H1 (cell line): ENCODE data around the gene SUDS3. TPM values are rescaled to one million over a fixed set of nuclear protein-coding genes. Genes with fewer than 3 reads are reported as not detected.

Experiments used
- CTCF ChIA-PET: fragments of 300-600 bp; sonication (Branson Sonifier 250); formaldehyde crosslinking; loops from one replicate; lab custom pipeline; 2021; ENCODE audit not compliant: partially characterized antibody; lab: Charles Lee
- POLR2A ChIA-PET: fragments of 300-600 bp; sonication (Branson Sonifier 250); formaldehyde crosslinking; loops from one replicate; lab custom pipeline; 2021; ENCODE audit warnings: inconsistent platforms; ENCODE audit not compliant: partially characterized antibody; lab: Charles Lee
- DNase-seq, 2 experiments: peaks; one replicate each; pipeline versions ENCODE4 v3.0.0 to v3.0.0-alpha.2; 2010 to 2022; ENCODE audit warnings: low spot score in 2 of 2, low read depth in 1 of 2, mixed read lengths in 1 of 2
- FAIRE-seq: peaks from 2 replicates; lab custom pipeline; 2011; peaks lifted over from hg19 to GRCh38; lab: Jason Lieb, UNC
- H2AFZ ChIP-seq: 2 replicates; pipeline ENCODE4 v1.8.1; 2012; ENCODE audit warnings: low read length, inconsistent platforms
- H2AK5ac ChIP-seq: 2 replicates; pipeline ENCODE4 v1.6.1; 2013; ENCODE audit warnings: low read depth, low read length
- H2BK120ac ChIP-seq: replicated peaks from 2 replicates; pipeline ENCODE3; 2013; ENCODE audit warnings: low read depth, low read length, inconsistent platforms
- H2BK12ac ChIP-seq: 2 replicates; pipeline ENCODE4 v1.6.1; 2013; ENCODE audit warnings: low read depth, low read length
- H2BK15ac ChIP-seq: 2 replicates; pipeline ENCODE4 v1.6.1; 2013; ENCODE audit warnings: low read length
- H2BK20ac ChIP-seq: 2 replicates; pipeline ENCODE4 v1.6.1; 2013; ENCODE audit warnings: low read length
- H2BK5ac ChIP-seq: 2 replicates; pipeline ENCODE4 v1.6.1; 2013; ENCODE audit warnings: low read depth, low read length
- H3K14ac ChIP-seq: 2 replicates; pipeline ENCODE4 v1.6.1; 2013; ENCODE audit warnings: inconsistent platforms; ENCODE audit not compliant: insufficient read length
- H3K18ac ChIP-seq: 2 replicates; pipeline ENCODE4 v1.6.1; 2013; ENCODE audit warnings: low read length; ENCODE audit errors: extremely low read depth
- H3K23ac ChIP-seq: 2 replicates; pipeline ENCODE4 v1.6.1; 2013; ENCODE audit warnings: inconsistent platforms; ENCODE audit not compliant: insufficient read length
- H3K23me2 ChIP-seq: 2 replicates; pipeline ENCODE4 v1.6.1; 2013; ENCODE audit warnings: low read depth, low read length
- H3K27ac ChIP-seq: 2 replicates; pipeline ENCODE4 v1.6.1; 2011; ENCODE audit warnings: low read depth, low read length, inconsistent platforms
- H3K27me3 ChIP-seq, 4 experiments: replicated peaks in 1 of 4; 1 replicate in 1 of 4; 2 replicates in 3 of 4; pipeline versions ENCODE4 v1.6.1 to v1.8.1; 2011 to 2013; ENCODE audit warnings: low read length in 3 of 4, mild to moderate bottlenecking in 3 of 4, inconsistent platforms in 2 of 4, mixed read lengths in 2 of 4, moderate library complexity in 1 of 4; ENCODE audit not compliant: control insufficient read depth in 3 of 4, insufficient read depth in 3 of 4; ENCODE audit errors: extremely low read depth in 1 of 4
- H3K36me3 ChIP-seq, 4 experiments: 2 replicates each; pipeline versions ENCODE4 v1.6.1 to v1.8.1; 2011 to 2013; ENCODE audit warnings: mild to moderate bottlenecking in 4 of 4, low read length in 3 of 4, moderate library complexity in 2 of 4, control low read depth in 1 of 4, inconsistent platforms in 1 of 4; ENCODE audit not compliant: insufficient read depth in 4 of 4, control insufficient read depth in 2 of 4
- H3K4ac ChIP-seq: replicated peaks from 2 replicates; pipeline ENCODE3; 2013; ENCODE audit warnings: low read length, low read depth, mixed read lengths, inconsistent platforms; ENCODE audit not compliant: insufficient read length
- H3K4me1 ChIP-seq, 4 experiments: replicated peaks in 1 of 4; 1 replicate in 1 of 4; 2 replicates in 3 of 4; pipeline versions ENCODE4 v1.6.1 to v1.8.1; 2011 to 2013; ENCODE audit warnings: low read length in 3 of 4, inconsistent platforms in 2 of 4, mixed read lengths in 1 of 4; ENCODE audit not compliant: insufficient read depth in 4 of 4, control insufficient read depth in 3 of 4
- H3K4me2 ChIP-seq, 2 experiments: 2 replicates each; pipeline versions ENCODE4 v1.6.1 to v1.8.1; 2011 to 2013; ENCODE audit warnings: low read depth in 2 of 2, low read length in 2 of 2, control low read depth in 1 of 2, inconsistent platforms in 1 of 2, mild to moderate bottlenecking in 1 of 2; ENCODE audit not compliant: insufficient read depth in 1 of 2
- H3K4me3 ChIP-seq, 4 experiments: fragments of 200-600, 300-600 bp in 1 of 4; sonication (generic), shearing (Covaris generic), sonication (Bioruptor Twin) in 1 of 4; 2 replicates each; pipeline versions ENCODE4 v1.5.1 to v1.8.1; 2011 to 2016; ENCODE audit warnings: low read length in 4 of 4, low read depth in 3 of 4, control low read depth in 2 of 4, inconsistent platforms in 2 of 4, mild to moderate bottlenecking in 2 of 4, mixed read lengths in 1 of 4, moderate library complexity in 1 of 4; ENCODE audit not compliant: insufficient read depth in 2 of 4; ENCODE audit errors: extremely low read depth in 1 of 4
- H3K56ac ChIP-seq: replicated peaks from 2 replicates; pipeline ENCODE3; 2013; ENCODE audit warnings: low read depth, mild to moderate bottlenecking, mixed read lengths, low read length, inconsistent platforms; ENCODE audit not compliant: insufficient read length
- H3K79me1 ChIP-seq: 2 replicates; pipeline ENCODE4 v1.6.1; 2013; ENCODE audit warnings: low read depth, low read length, control low read depth
- H3K79me2 ChIP-seq, 2 experiments: 2 replicates each; pipeline versions ENCODE4 v1.6.1 to v1.8.1; 2012 to 2013; ENCODE audit warnings: low read length in 2 of 2, mild to moderate bottlenecking in 2 of 2, inconsistent platforms in 1 of 2; ENCODE audit not compliant: insufficient read depth in 2 of 2, control insufficient read depth in 1 of 2
- H3K9ac ChIP-seq, 4 experiments: replicated peaks in 1 of 4; 1 replicate in 1 of 4; 2 replicates in 3 of 4; pipeline versions ENCODE4 v1.6.1 to v1.8.1; 2011 to 2013; ENCODE audit warnings: low read depth in 3 of 4, low read length in 3 of 4, control low read depth in 2 of 4, mild to moderate bottlenecking in 2 of 4, moderate library complexity in 2 of 4, inconsistent platforms in 1 of 4; ENCODE audit errors: extremely low read depth in 1 of 4
- H3K9me3 ChIP-seq, 2 experiments: 2 replicates each; pipeline versions ENCODE4 v1.6.1 to v1.8.1; 2012 to 2013; ENCODE audit warnings: mild to moderate bottlenecking in 2 of 2, moderate library complexity in 2 of 2, control low read depth in 1 of 2, inconsistent platforms in 1 of 2, low read depth in 1 of 2, low read length in 1 of 2, mixed read lengths in 1 of 2; ENCODE audit not compliant: insufficient read depth in 2 of 2
- H4K20me1 ChIP-seq, 2 experiments: replicated peaks in 1 of 2; 2 replicates each; pipeline versions ENCODE3 to v1.8.1; 2011 to 2013; ENCODE audit warnings: inconsistent platforms in 2 of 2, low read length in 2 of 2, mild to moderate bottlenecking in 1 of 2; ENCODE audit not compliant: insufficient read depth in 2 of 2, control insufficient read depth in 1 of 2
- H4K5ac ChIP-seq: 2 replicates; pipeline ENCODE4 v1.6.1; 2013; ENCODE audit warnings: low read length, low read depth, mixed read lengths, inconsistent platforms; ENCODE audit not compliant: insufficient read length
- H4K8ac ChIP-seq: 2 replicates; pipeline ENCODE4 v1.8.0; 2013; ENCODE audit warnings: mild to moderate bottlenecking, moderate library complexity, low read length, inconsistent platforms; ENCODE audit not compliant: insufficient read depth; ENCODE audit errors: extremely low read depth
- H4K91ac ChIP-seq: replicated peaks from 2 replicates; pipeline ENCODE3; 2013; ENCODE audit warnings: low read length, mixed read lengths, inconsistent platforms; ENCODE audit not compliant: insufficient read length
- ATF2 ChIP-seq: IDR thresholded peaks from 2 replicates; pipeline ENCODE4 v1.6.1; 2012; ENCODE audit warnings: low read length, inconsistent platforms
- CBX5 ChIP-seq: fragments of 300-800, 300-1000 bp; sonication (generic); IDR thresholded peaks from 2 replicates; pipeline ENCODE4 v1.7.1; 2016; ENCODE audit warnings: antibody characterized with exemption, low read length, low read depth
- HDAC2 ChIP-seq, 2 experiments: fragments of 300-600 bp in 1 of 2; sonication (generic) in 1 of 2; IDR thresholded peaks; 2 replicates each; pipeline ENCODE4 v1.6.1; 2011 to 2012; ENCODE audit warnings: low read depth in 2 of 2, low read length in 2 of 2, mild to moderate bottlenecking in 2 of 2, moderate library complexity in 2 of 2, borderline replicate concordance in 1 of 2, inconsistent platforms in 1 of 2
- KDM5A ChIP-seq: fragments of 200-600 bp; IDR thresholded peaks from 2 replicates; pipeline ENCODE4 v1.7.1; 2012; ENCODE audit warnings: mild to moderate bottlenecking, low read length, inconsistent platforms, mixed read lengths
- SIRT6 ChIP-seq: IDR thresholded peaks from one replicate; pipeline ENCODE4 v1.7.1; 2012; ENCODE audit warnings: low read length, inconsistent platforms
- polyA plus RNA-seq, 7 experiments: library from polyadenylated mRNA; depleted of rRNA in 3 of 7; stranded (reverse) in 5 of 7; unstranded in 2 of 7; fragments of >200 nt in 5 of 7; fragments of 200-250 nt in 2 of 7; gene quantifications; 1 replicate in 5 of 7; 2 replicates in 1 of 7; 4 replicates in 1 of 7; pipeline versions ENCODE4 v1.2.1 to v1.2.3, GENCODE V29; 2011 to 2013; ENCODE audit warnings: missing spikeins in 2 of 7, mixed read lengths in 2 of 7
- total RNA-seq: library from RNA; stranded (reverse); fragmentation: NEBNext Ultra II Directional; extraction: Animal tissue kit (Norgen Biotek cat#: 25700); gene quantifications from 2 replicates; pipeline ENCODE4 v1.2.1, GENCODE V29; 2021
- TF ChIP-seq, protein P1 (sequence below): IDR thresholded peaks from 2 replicates; pipeline ENCODE4 v1.6.1; 2011; ENCODE audit warnings: low read depth, mild to moderate bottlenecking, low read length; ENCODE audit not compliant: insufficient read depth

The SUDS3 gene
- total and polyA plus RNA-seq, 2 of the 8 experiments (the other 6 are each of a cell fraction or from before 2014, with no cell fraction given) = 30.0 to 58.7 TPM

- no peaks in the 10 kb centered on the region for H3K79me1 ChIP-seq
- no peaks in the 10 kb centered on the region for H3K27me3 ChIP-seq
- H2AK5ac ChIP-seq = no peak overlapping the region
- H3K4me2 ChIP-seq = no peak overlapping the region
- H4K5ac ChIP-seq = no peak overlapping the region
- no peak overlapping the region for H2BK12ac ChIP-seq
- FAIRE-seq (no peak), DNase-seq (no peak)
- no peaks in the 10 kb centered on the region for H3K4me1 ChIP-seq
- H3K18ac ChIP-seq = no peak overlapping the region
- peaks cover 4 to 12% of the 10 kb centered on the region in 2 experiments; a peak in 3 of 4 replicates for H3K9me3 ChIP-seq
- no peak overlapping the region for H3K14ac ChIP-seq
- H2BK15ac ChIP-seq = no peak overlapping the region
- no peak overlapping the region for H2BK20ac ChIP-seq
- no peaks in the 10 kb centered on the region for H3K79me2 ChIP-seq
- no peak overlapping the region for H2BK5ac ChIP-seq
- POLR2A ChIA-PET = no interaction called here
- CTCF ChIA-PET = no interaction called here
- no peak overlapping the region for H4K8ac ChIP-seq
- TF ChIP-seq KDM5A (no peak), CBX5 (no peak), SIRT6 (no peak), ATF2 (no peak), HDAC2 (IDR thresholded peaks at IDR 0.05; ENCODE audit: borderline replicate concordance in 1 of 2, low read depth in 2 of 2, low read length in 2 of 2) (no peak)
- TF ChIP-seq, protein P1, sequence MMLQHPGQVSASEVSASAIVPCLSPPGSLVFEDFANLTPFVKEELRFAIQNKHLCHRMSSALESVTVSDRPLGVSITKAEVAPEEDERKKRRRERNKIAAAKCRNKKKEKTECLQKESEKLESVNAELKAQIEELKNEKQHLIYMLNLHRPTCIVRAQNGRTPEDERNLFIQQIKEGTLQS = no peak
- no peak overlapping the region for H3K56ac ChIP-seq
- no peaks in the 10 kb centered on the region for H4K20me1 ChIP-seq
- H3K4ac ChIP-seq = no peak overlapping the region
- no peak overlapping the region for H3K9ac ChIP-seq
- no peak overlapping the region for H2BK120ac ChIP-seq
- H4K91ac ChIP-seq = no peak overlapping the region
- no peak overlapping the region for H3K23ac ChIP-seq
- H2AFZ ChIP-seq = no peak overlapping the region
- no peak overlapping the region for H3K4me3 ChIP-seq
- no peaks in the 10 kb centered on the region for H3K23me2 ChIP-seq
- H3K27ac ChIP-seq = no peak overlapping the region
- H3K36me3 ChIP-seq = no peaks in the 10 kb centered on the region
These were observed 80.4 kb downstream of the SUDS3 start for GRCh38 chr12:118456741-118457140.
